Measurements from ENCODE around the gene EPS15.

DNA sequence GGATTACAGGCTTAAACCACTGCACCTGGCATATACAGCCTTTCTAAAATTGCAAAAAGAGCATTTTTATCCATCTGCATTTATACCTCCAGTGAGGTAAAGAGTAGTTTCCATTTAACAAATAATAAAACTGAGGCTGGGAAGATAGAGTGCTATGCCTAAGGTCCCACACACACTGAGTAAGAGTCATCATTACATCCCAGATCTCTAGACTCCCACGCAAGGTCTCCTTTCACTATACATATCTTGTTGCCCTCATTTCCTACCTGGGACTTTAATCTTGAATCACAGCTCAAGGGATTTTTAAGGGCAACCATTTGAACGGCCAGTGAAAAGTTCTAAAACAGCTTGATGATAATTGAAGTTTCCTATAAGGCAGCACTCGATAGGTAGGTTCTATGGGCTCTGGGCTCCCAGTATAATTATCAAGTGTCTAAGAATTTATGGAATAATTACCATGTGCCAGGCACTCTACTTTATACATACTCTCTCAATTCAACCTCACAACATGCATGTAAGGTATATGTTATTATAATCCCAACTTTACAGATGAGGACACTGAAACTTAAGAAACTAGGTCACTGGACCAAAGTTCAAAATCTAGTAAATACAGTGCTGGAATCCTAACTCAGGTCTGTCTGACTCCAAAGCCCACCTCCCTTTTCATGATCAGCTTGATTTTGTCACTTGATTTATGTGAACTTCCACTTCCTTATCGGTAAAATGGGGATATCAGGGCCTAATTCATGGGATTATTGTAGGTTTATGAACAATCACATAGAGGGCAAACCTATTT is 23.3 kb upstream of the EPS15 start:
- TF ChIP-seq POLR2A (IDR thresholded peaks at IDR 0.05) (no peak), CTCF (IDR thresholded peaks at IDR 0.05) (no peak), POLR2AphosphoS5 (IDR thresholded peaks at IDR 0.05) (no peak), EP300 (IDR thresholded peaks at IDR 0.05; ENCODE audit: low read depth) (no peak)

All from transverse colon (tissue), 4 donors.